ENCODE results near the gene SLC35E3. TPM values are rescaled to one million over a fixed set of nuclear protein-coding genes. Genes with fewer than 3 reads are reported as not detected.

Gene SLC35E3
- total and polyA plus RNA-seq, 12 donors, result 2.7 to 23.1 (median 10.9) TPM

DNA sequence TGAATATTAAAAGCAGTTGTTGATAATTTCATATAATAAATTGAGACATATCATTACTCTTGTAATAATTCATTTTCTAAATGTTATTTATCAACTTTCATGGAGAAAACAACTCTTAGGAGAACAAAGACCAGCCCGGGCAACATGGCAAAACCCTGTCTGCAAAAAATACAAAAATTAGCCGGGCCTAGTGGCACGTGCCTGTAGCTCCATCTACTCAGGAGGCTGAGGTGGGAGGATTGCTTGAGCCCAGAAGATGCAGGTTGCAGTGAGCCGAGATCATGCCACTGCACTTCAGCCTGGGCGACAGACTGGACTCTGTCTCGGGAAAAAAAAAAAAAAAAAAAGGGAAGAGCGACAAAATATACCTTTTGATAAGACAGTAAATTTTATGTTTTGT lies 21.2 kb downstream of the SLC35E3 start:
- intact Hi-C loops (cut with DNase I), result no loop called here
- TF ChIP-seq CTCF (IDR thresholded peaks at IDR 0.05) (no peak), POLR2A (IDR thresholded peaks at IDR 0.05) (no peak)
- 91 to 97% (median 93%) methylated on average over 7 of the region's 7 CpGs for WGBS, 4 donors
- H3K36me3 ChIP-seq (replicated peaks in 1 of 2), result peaks cover 0 to 8% of the 10 kb centered on the region in 2 donors
- H3K4me1 ChIP-seq (replicated peaks in 1 of 2), result no peaks in the 10 kb centered on the region
- no peak overlapping the region for H3K4me3 ChIP-seq
- H3K27ac ChIP-seq, result no peak overlapping the region
- DNase-seq, result no peak
- H3K9me3 ChIP-seq (replicated peaks in 1 of 3), result no peaks in the 10 kb centered on the region
- no peaks in the 10 kb centered on the region for H3K27me3 ChIP-seq

DNA sequence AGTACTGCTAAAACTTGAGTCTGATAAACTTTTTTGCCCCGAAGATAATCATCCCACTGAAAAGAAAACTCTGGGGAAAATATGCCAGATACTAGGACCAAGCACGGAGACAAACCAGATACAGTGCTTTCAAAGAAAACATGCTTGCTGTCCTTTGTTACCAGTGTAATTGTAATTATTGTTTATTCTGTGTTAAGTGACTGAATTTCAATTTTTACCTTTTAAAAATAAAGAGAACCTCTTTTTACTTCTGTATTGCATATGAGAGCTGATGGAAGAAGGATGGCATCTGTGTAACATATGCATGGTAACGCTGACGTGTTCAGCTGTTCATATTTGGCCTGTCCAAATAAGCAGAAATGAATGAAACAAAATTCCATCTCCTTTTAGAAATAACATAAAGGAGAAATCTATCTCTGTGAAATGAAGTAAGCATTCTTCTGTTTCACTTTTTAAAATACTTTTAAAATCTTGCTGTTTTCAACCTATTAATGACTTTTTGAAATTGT lies 22.5 kb downstream of the SLC35E3 start:
- no peaks in the 10 kb centered on the region for H3K4me1 ChIP-seq (replicated peaks in 1 of 2)

DNA sequence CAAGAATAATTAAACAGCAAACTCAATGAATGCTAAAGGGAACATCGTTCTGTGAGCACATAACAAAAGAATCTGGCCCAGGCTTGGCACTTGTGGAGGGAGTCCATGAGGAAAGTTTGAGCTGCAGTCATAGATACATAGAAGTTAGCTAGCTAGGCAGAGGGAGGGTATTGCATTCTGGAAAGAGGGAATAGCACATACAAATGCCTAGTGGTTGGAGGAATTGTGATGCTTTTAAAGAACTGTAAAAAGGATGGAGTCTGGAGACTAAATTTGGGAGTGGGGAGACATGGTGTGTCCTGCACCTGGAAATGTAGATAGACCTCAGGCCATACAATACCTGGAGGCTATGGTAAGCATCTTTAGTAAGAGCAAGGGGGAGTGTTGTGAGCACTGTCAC lies 24.0 kb downstream of the SLC35E3 start:
- no peaks in the 10 kb centered on the region for H3K4me1 ChIP-seq (replicated peaks in 1 of 2)
- 91 to 98% (median 94%) methylated on average over 1 of the region's 1 CpG for WGBS, 4 donors
- no peak for TF ChIP-seq POLR2A (IDR thresholded peaks at IDR 0.05)
- no peak for TF ChIP-seq CTCF (IDR thresholded peaks at IDR 0.05)
- H3K27ac ChIP-seq, result no peak overlapping the region
- H3K36me3 ChIP-seq (replicated peaks in 1 of 2), result peaks cover 0 to 4% of the 10 kb centered on the region in 2 donors
- no peaks in the 10 kb centered on the region for H3K9me3 ChIP-seq (replicated peaks in 1 of 3)
- no peaks in the 10 kb centered on the region for H3K27me3 ChIP-seq
- intact Hi-C loops (cut with DNase I), result no loop called here
- DNase-seq, result no peak
- no peak overlapping the region for H3K4me3 ChIP-seq

More for the DNA sequence above, 22.5 kb downstream of the SLC35E3 start:
- Histone ChIP-seq H3K36me3 (replicated peaks in 1 of 2) (peaks cover 0 to 7% of the 10 kb centered on the region in 2 donors), H3K27me3 (no peaks in the 10 kb centered on the region), H3K27ac (no peak overlapping the region), H3K4me3 (no peak overlapping the region), H3K9me3 (replicated peaks in 1 of 3) (no peaks in the 10 kb centered on the region)
- no peak for TF ChIP-seq CTCF (IDR thresholded peaks at IDR 0.05)
- intact Hi-C loops (cut with DNase I), result no loop called here
- WGBS, 4 donors, result 91 to 95% (median 93%) methylated on average over 4 of the region's 4 CpGs
- no peak for DNase-seq

- Histone ChIP-seq H3K4me3 (no peak overlapping the region), H3K4me1 (replicated peaks in 1 of 2) (no peaks in the 10 kb centered on the region), H3K27ac (no peak overlapping the region), H3K27me3 (no peaks in the 10 kb centered on the region), H3K36me3 (replicated peaks in 1 of 2) (peaks cover 0 to 4% of the 10 kb centered on the region in 2 donors), H3K9me3 (replicated peaks in 1 of 3) (no peaks in the 10 kb centered on the region)
- WGBS, 4 donors, result 86 to 96% (median 94%) methylated on average over 5 of the region's 5 CpGs
- DNase-seq, result no peak
- intact Hi-C loops (cut with DNase I), result no loop called here
- TF ChIP-seq POLR2A (IDR thresholded peaks at IDR 0.05) (no peak), CTCF (IDR thresholded peaks at IDR 0.05) (no peak)
Observed at GRCh38 chr12:68771223-68771925, 25.4 kb downstream of the SLC35E3 start.
